Mammary epithelial cell (primary cell): ENCODE results near the gene DCLK3.

Source experiments
- CTCF ChIP-seq, 2 donors: IDR thresholded peaks in 1 of 2; conservative IDR thresholded peaks in 1 of 2; 2 replicates each; pipeline ENCODE4 v1.5.1; 2011 to 2012; ENCODE audit warnings: inconsistent platforms in 2 of 2, low read length in 2 of 2, mild to moderate bottlenecking in 2 of 2, control low read depth in 1 of 2, low read depth in 1 of 2; ENCODE audit not compliant: insufficient read depth in 1 of 2; ENCODE audit errors: extremely low read depth in 1 of 2
- EZH2 ChIP-seq: IDR thresholded peaks from 2 replicates; pipeline ENCODE4 v1.6.1; 2012; ENCODE audit warnings: low read length, inconsistent platforms, borderline replicate concordance

- TF ChIP-seq EZH2 = no peak
- TF ChIP-seq CTCF (conservative IDR thresholded peaks at IDR 0.05 in 1 of 2, IDR thresholded peaks at IDR 0.05 in 1 of 2; ENCODE audit: extremely low read depth in 1 of 2, insufficient read depth in 1 of 2, low read depth in 1 of 2, low read length in 2 of 2) = no peak
These were observed 66.0 kb downstream of the DCLK3 start for GRCh38 chr3:36698314-36698713.
